Measurements from ENCODE around the gene MATK. TPM values are rescaled to one million over a fixed set of nuclear protein-coding genes. Genes with fewer than 3 reads are reported as not detected.
A peak's percentile ranks its signal among the peaks of the same experiment; 100 is the strongest.

Gene MATK
- total RNA-seq (2014; rRNA removed; shearing (Covaris generic); ENCODE audit: low replicate concordance): 0.69 and 3.9 TPM in 2 replicates

GRCh38 chr19:3785938-3786824 lies at the start of gene MATK:
TSS of gene MATK (minus strand) at chr19:3786381. CDS start at chr19:3785135, 1,246 bp downstream.
- H3K4me3 ChIP-seq: peak within 1 kb of the TSS; percentile 44
- H3K9me3 ChIP-seq: peaks cover 3% of the 10 kb centered on the region; the same call in 1 of the 2 replicates
- H3K36me3 ChIP-seq: no peaks in the 10 kb centered on the region
- 0 out of 2 replicates have a peak, but pooled peaks cover 2% of the 10 kb centered on the region for H3K27me3 ChIP-seq
- no peak for DNase-seq

GRCh38 chr19:3835055-3835435 lies 48.9 kb upstream of the MATK start:
- Histone ChIP-seq H3K27me3 (no peaks in the 10 kb centered on the region), H3K9me3 (no peaks in the 10 kb centered on the region), H3K4me3 (no peak overlapping the region), H3K36me3 (no peaks in the 10 kb centered on the region)
- DNase-seq: no peak

GRCh38 chr19:3834349-3835054 lies 48.3 kb upstream of the MATK start:
- Histone ChIP-seq H3K27me3 (no peaks in the 10 kb centered on the region), H3K4me3 (no peak overlapping the region), H3K9me3 (no peaks in the 10 kb centered on the region), H3K36me3 (no peaks in the 10 kb centered on the region)
- no peak for DNase-seq

- no peak for DNase-seq
- Histone ChIP-seq H3K27me3 (no peaks in the 10 kb centered on the region), H3K36me3 (no peaks in the 10 kb centered on the region), H3K4me3 (no peak overlapping the region), H3K9me3 (no peaks in the 10 kb centered on the region)
These were observed 47.6 kb upstream of the MATK start for GRCh38 chr19:3833578-3834348.

GRCh38 chr19:3832001-3832400 lies 45.8 kb upstream of the MATK start:
- no peaks in the 10 kb centered on the region for H3K36me3 ChIP-seq
- DNase-seq: no peak
- no peaks in the 10 kb centered on the region for H3K27me3 ChIP-seq
- H3K9me3 ChIP-seq: no peaks in the 10 kb centered on the region
- no peak overlapping the region for H3K4me3 ChIP-seq

GRCh38 chr19:3831601-3832000 lies 45.4 kb upstream of the MATK start:
- no peak for DNase-seq
- Histone ChIP-seq H3K4me3 (no peak overlapping the region), H3K27me3 (no peaks in the 10 kb centered on the region), H3K36me3 (no peaks in the 10 kb centered on the region), H3K9me3 (no peaks in the 10 kb centered on the region)

- no peaks in the 10 kb centered on the region for H3K27me3 ChIP-seq
- H3K9me3 ChIP-seq: no peaks in the 10 kb centered on the region
- H3K4me3 ChIP-seq: no peak overlapping the region
- DNase-seq: no peak
- H3K36me3 ChIP-seq: no peaks in the 10 kb centered on the region
These were observed 44.7 kb upstream of the MATK start for GRCh38 chr19:3830621-3831589.

GRCh38 chr19:3827306-3827705 lies 41.1 kb upstream of the MATK start:
- Histone ChIP-seq H3K9me3 (no peaks in the 10 kb centered on the region), H3K27me3 (no peaks in the 10 kb centered on the region), H3K4me3 (no peak overlapping the region), H3K36me3 (no peaks in the 10 kb centered on the region)
- DNase-seq: no peak

GRCh38 chr19:3826163-3826562 lies 40.0 kb upstream of the MATK start:
- no peak for DNase-seq
- Histone ChIP-seq H3K27me3 (no peaks in the 10 kb centered on the region), H3K9me3 (no peaks in the 10 kb centered on the region), H3K36me3 (no peaks in the 10 kb centered on the region), H3K4me3 (no peak overlapping the region)

GRCh38 chr19:3825286-3825956 lies 39.2 kb upstream of the MATK start:
- Histone ChIP-seq H3K27me3 (no peaks in the 10 kb centered on the region), H3K9me3 (no peaks in the 10 kb centered on the region), H3K4me3 (no peak overlapping the region), H3K36me3 (no peaks in the 10 kb centered on the region)
- no peak for DNase-seq

GRCh38 chr19:3823350-3823713 lies 37.2 kb upstream of the MATK start:
- H3K9me3 ChIP-seq: no peaks in the 10 kb centered on the region
- H3K27me3 ChIP-seq: no peaks in the 10 kb centered on the region
- no peaks in the 10 kb centered on the region for H3K36me3 ChIP-seq
- no peak for DNase-seq
- H3K4me3 ChIP-seq: no peak overlapping the region

- no peaks in the 10 kb centered on the region for H3K9me3 ChIP-seq
- no peaks in the 10 kb centered on the region for H3K27me3 ChIP-seq
- H3K4me3 ChIP-seq: no peak overlapping the region
- DNase-seq: no peak
- no peaks in the 10 kb centered on the region for H3K36me3 ChIP-seq
These were observed 36.6 kb upstream of the MATK start for GRCh38 chr19:3822683-3823349.

GRCh38 chr19:3821857-3822364 lies 35.7 kb upstream of the MATK start:
- Histone ChIP-seq H3K4me3 (no peak overlapping the region), H3K27me3 (no peaks in the 10 kb centered on the region), H3K9me3 (no peaks in the 10 kb centered on the region), H3K36me3 (no peaks in the 10 kb centered on the region)
- peak; percentile 24 for DNase-seq

GRCh38 chr19:3821156-3821555 lies 35.0 kb upstream of the MATK start:
- peak; percentile 39 for DNase-seq
- no peaks in the 10 kb centered on the region for H3K36me3 ChIP-seq
- no peaks in the 10 kb centered on the region for H3K9me3 ChIP-seq
- no peak overlapping the region for H3K4me3 ChIP-seq
- no peaks in the 10 kb centered on the region for H3K27me3 ChIP-seq

GRCh38 chr19:3819989-3820388 lies 33.8 kb upstream of the MATK start:
- H3K27me3 ChIP-seq: no peaks in the 10 kb centered on the region
- H3K9me3 ChIP-seq: no peaks in the 10 kb centered on the region
- no peak overlapping the region for H3K4me3 ChIP-seq
- DNase-seq: no peak
- H3K36me3 ChIP-seq: no peaks in the 10 kb centered on the region

All from MG63 (cell line).